ENCODE results near the gene HHLA2. TPM values are rescaled to one million over a fixed set of nuclear protein-coding genes. Genes with fewer than 3 reads are reported as not detected.

HHLA2 gene
- total and polyA plus RNA-seq, 9 donors: 0.12 to 1.1 (median 0.24) TPM; not detected in 5

- Histone ChIP-seq H3K9me3 (no peaks in the 10 kb centered on the region), H3K27ac (no peak overlapping the region), H3K4me3 (no peak overlapping the region), H3K4me1 (ENCODE audit: insufficient read depth) (no peaks in the 10 kb centered on the region), H3K36me3 (no peaks in the 10 kb centered on the region), H3K27me3 (no peaks in the 10 kb centered on the region)
- intact Hi-C loops (cut with DNase I): no loop called here
- no peak for TF ChIP-seq EP300 (IDR thresholded peaks at IDR 0.05)
- no peak for TF ChIP-seq POLR2A (IDR thresholded peaks at IDR 0.05)
- TF ChIP-seq CTCF (IDR thresholded peaks at IDR 0.05): no peak
- WGBS, 3 donors: 74 to 86% (median 84%) methylated on average over 4 of the region's 4 CpGs
- no peak for DNase-seq
These were observed 26.0 kb downstream of the HHLA2 start for GRCh38 chr3:108322352-108322751.

GRCh38 chr3:108324177-108324576 lies 27.8 kb downstream of the HHLA2 start:
- H3K36me3 ChIP-seq: no peaks in the 10 kb centered on the region
- no peaks in the 10 kb centered on the region for H3K4me1 ChIP-seq (ENCODE audit: insufficient read depth)
- intact Hi-C loops (cut with DNase I): no loop called here
- no peak for DNase-seq
- WGBS, 3 donors: 65 to 74% (median 69%) methylated on average over 1 of the region's 1 CpG
- no peaks in the 10 kb centered on the region for H3K9me3 ChIP-seq
- H3K27ac ChIP-seq: no peak overlapping the region
- TF ChIP-seq POLR2A (IDR thresholded peaks at IDR 0.05): no peak
- no peak for TF ChIP-seq CTCF (IDR thresholded peaks at IDR 0.05)
- TF ChIP-seq EP300 (IDR thresholded peaks at IDR 0.05): no peak
- H3K27me3 ChIP-seq: no peaks in the 10 kb centered on the region
- H3K4me3 ChIP-seq: no peak overlapping the region

GRCh38 chr3:108327168-108327567 lies 30.8 kb downstream of the HHLA2 start:
- no peak overlapping the region for H3K27ac ChIP-seq
- DNase-seq: no peak
- H3K4me3 ChIP-seq: no peak overlapping the region
- TF ChIP-seq POLR2A (IDR thresholded peaks at IDR 0.05): no peak
- TF ChIP-seq CTCF (IDR thresholded peaks at IDR 0.05): no peak
- no peak for TF ChIP-seq EP300 (IDR thresholded peaks at IDR 0.05)
- no peaks in the 10 kb centered on the region for H3K36me3 ChIP-seq
- intact Hi-C loops (cut with DNase I): loop anchor here in 1 of 4 donors (5.0 kb wide), 1 partner anchor 1115 kb away; no protein-coding TSS in a partner anchor
- H3K9me3 ChIP-seq: no peaks in the 10 kb centered on the region
- H3K27me3 ChIP-seq: no peaks in the 10 kb centered on the region
- H3K4me1 ChIP-seq (ENCODE audit: insufficient read depth): no peaks in the 10 kb centered on the region

GRCh38 chr3:108328821-108329486 lies 32.6 kb downstream of the HHLA2 start:
- H3K4me3 ChIP-seq: no peak overlapping the region
- TF ChIP-seq CTCF (IDR thresholded peaks at IDR 0.05) (no peak), POLR2A (IDR thresholded peaks at IDR 0.05) (no peak), EP300 (IDR thresholded peaks at IDR 0.05) (no peak)
- H3K9me3 ChIP-seq: no peaks in the 10 kb centered on the region
- no peak overlapping the region for H3K27ac ChIP-seq
- H3K36me3 ChIP-seq: no peaks in the 10 kb centered on the region
- intact Hi-C loops (cut with DNase I): loop anchor here in 1 of 4 donors (5.0 kb wide), 1 partner anchor 1117 kb away; no protein-coding TSS in a partner anchor
- no peak for DNase-seq
- WGBS, 3 donors: 28 to 36% (median 35%) methylated on average over 4 of the region's 4 CpGs
- H3K4me1 ChIP-seq (ENCODE audit: insufficient read depth): no peaks in the 10 kb centered on the region
- no peaks in the 10 kb centered on the region for H3K27me3 ChIP-seq
